A673 (cell line): Measurements from ENCODE around the gene ASPDH.

ENCODE experiments used
- EZH2 ChIP-seq: fragments of 200-600 bp; sonication (generic); IDR thresholded peaks from 2 replicates; pipeline ENCODE4 v1.6.1; 2017; ENCODE audit warnings: borderline replicate concordance, low read depth, mild to moderate bottlenecking, mixed read lengths, antibody characterized with exemption, low read length; ENCODE audit not compliant: poor library complexity, severe bottlenecking
- TF ChIP-seq, protein P1 (sequence below): fragments of 300-800, 200-600 bp; sonication (generic); conservative IDR thresholded peaks from 2 replicates; pipeline ENCODE4 v1.5.1; 2017; ENCODE audit warnings: low read depth, mild to moderate bottlenecking, antibody characterized with exemption, low read length, moderate library complexity, mixed read lengths

DNA sequence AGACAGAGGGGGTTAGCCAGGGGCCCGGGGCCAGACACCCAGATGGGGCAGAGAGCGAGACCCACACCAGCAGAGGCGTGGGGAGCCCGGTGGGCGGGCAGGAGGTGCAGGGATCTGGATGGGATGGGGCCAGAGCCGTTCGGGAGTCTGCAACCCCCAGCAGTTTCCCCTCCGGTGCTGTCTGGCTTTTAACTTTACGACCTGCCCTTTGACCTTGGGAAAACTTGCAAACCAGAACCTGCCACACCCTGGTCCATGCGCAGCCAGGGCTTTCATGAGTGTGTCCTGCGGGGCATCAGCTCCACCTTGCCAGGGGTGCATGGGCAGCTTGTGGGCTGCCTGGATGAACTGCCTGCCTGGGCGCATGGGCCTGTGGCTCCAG, 12.5 kb downstream of the ASPDH start:
- TF ChIP-seq, protein P1, sequence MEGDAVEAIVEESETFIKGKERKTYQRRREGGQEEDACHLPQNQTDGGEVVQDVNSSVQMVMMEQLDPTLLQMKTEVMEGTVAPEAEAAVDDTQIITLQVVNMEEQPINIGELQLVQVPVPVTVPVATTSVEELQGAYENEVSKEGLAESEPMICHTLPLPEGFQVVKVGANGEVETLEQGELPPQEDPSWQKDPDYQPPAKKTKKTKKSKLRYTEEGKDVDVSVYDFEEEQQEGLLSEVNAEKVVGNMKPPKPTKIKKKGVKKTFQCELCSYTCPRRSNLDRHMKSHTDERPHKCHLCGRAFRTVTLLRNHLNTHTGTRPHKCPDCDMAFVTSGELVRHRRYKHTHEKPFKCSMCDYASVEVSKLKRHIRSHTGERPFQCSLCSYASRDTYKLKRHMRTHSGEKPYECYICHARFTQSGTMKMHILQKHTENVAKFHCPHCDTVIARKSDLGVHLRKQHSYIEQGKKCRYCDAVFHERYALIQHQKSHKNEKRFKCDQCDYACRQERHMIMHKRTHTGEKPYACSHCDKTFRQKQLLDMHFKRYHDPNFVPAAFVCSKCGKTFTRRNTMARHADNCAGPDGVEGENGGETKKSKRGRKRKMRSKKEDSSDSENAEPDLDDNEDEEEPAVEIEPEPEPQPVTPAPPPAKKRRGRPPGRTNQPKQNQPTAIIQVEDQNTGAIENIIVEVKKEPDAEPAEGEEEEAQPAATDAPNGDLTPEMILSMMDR = no peak
- no peak for TF ChIP-seq EZH2
